ENCODE data around the gene LINC00237. TPM values are rescaled to one million over a fixed set of nuclear protein-coding genes. Genes with fewer than 3 reads are reported as not detected.

The LINC00237 gene
- total and polyA plus RNA-seq, 4 donors: not detected

- 84% methylated on average over 7 of the region's 7 CpGs for WGBS
- no peak for TF ChIP-seq MAX (IDR thresholded peaks at IDR 0.05)
- no peak for TF ChIP-seq HNF4G (IDR thresholded peaks at IDR 0.05)
- TF ChIP-seq REST (IDR thresholded peaks at IDR 0.05): no peak
- TF ChIP-seq TAF1 (conservative IDR thresholded peaks at IDR 0.05): no peak
- TF ChIP-seq FOXA1 (IDR thresholded peaks at IDR 0.05): no peak
- TF ChIP-seq FOXA2 (IDR thresholded peaks at IDR 0.05): no peak
- no peak for TF ChIP-seq GABPA (IDR thresholded peaks at IDR 0.05 in 1 of 2, conservative IDR thresholded peaks at IDR 0.05 in 1 of 2)
- no peak for TF ChIP-seq YY1 (IDR thresholded peaks at IDR 0.05)
- no peak for TF ChIP-seq HNF4A (conservative IDR thresholded peaks at IDR 0.05)
- TF ChIP-seq EGR1 (IDR thresholded peaks at IDR 0.05; ENCODE audit: low read depth in 2 of 2): no peak
- no peak for TF ChIP-seq JUND (IDR thresholded peaks at IDR 0.05)
- TF ChIP-seq RXRA (IDR thresholded peaks at IDR 0.05): no peak
- no peak for TF ChIP-seq NR2F2 (IDR thresholded peaks at IDR 0.05)
- no peak for TF ChIP-seq CTCF (IDR thresholded peaks at IDR 0.05; ENCODE audit: low read depth, low read length, missing input control)
- no peak for TF ChIP-seq SP1 (IDR thresholded peaks at IDR 0.05)
- no peak for TF ChIP-seq ATF3 (IDR thresholded peaks at IDR 0.05)
- TF ChIP-seq ZBTB33 (IDR thresholded peaks at IDR 0.05): no peak
- H3K9ac ChIP-seq (ENCODE audit: low read depth in 1 of 2, low read length in 2 of 2): no peak overlapping the region
- DNase-seq (ENCODE audit: low spot score): no peak
- no peak overlapping the region for H3K27ac ChIP-seq (ENCODE audit: low read depth in 1 of 2, low read length in 2 of 2)
- peaks cover 0 to 5% (median 0%) of the 10 kb centered on the region in 4 donors for H3K27me3 ChIP-seq (ENCODE audit: control insufficient read depth in 4 of 4, insufficient read depth in 4 of 4, low read length in 3 of 4)
- H3K4me1 ChIP-seq (ENCODE audit: control insufficient read depth in 4 of 4, insufficient read depth in 4 of 4, low read length in 3 of 4): no peaks in the 10 kb centered on the region
- H3K9me3 ChIP-seq (ENCODE audit: control insufficient read depth in 4 of 4, low read length in 3 of 4): no peaks in the 10 kb centered on the region
- H3K36me3 ChIP-seq (ENCODE audit: control insufficient read depth in 4 of 4, insufficient read depth in 3 of 4, low read depth in 1 of 4, low read length in 3 of 4): no peaks in the 10 kb centered on the region
- no peak overlapping the region for H3K4me3 ChIP-seq (ENCODE audit: low read depth in 1 of 3, low read length in 3 of 3)
These were observed 42.9 kb downstream of the LINC00237 start for GRCh38 chr20:21063276-21063675.
